Limb (tissue), 2 donors: ENCODE measurements around the gene THRB.

Experiments
- DNase-seq, 2 donors: peaks; one replicate each; pipeline ENCODE4 v3.0.0-alpha.2; 2016; ENCODE audit errors: extremely low spot score in 2 of 2

THRB gene

GRCh38 chr3:24190256-24190655 is 304.4 kb downstream of the THRB start:
- no peak for DNase-seq

DNA sequence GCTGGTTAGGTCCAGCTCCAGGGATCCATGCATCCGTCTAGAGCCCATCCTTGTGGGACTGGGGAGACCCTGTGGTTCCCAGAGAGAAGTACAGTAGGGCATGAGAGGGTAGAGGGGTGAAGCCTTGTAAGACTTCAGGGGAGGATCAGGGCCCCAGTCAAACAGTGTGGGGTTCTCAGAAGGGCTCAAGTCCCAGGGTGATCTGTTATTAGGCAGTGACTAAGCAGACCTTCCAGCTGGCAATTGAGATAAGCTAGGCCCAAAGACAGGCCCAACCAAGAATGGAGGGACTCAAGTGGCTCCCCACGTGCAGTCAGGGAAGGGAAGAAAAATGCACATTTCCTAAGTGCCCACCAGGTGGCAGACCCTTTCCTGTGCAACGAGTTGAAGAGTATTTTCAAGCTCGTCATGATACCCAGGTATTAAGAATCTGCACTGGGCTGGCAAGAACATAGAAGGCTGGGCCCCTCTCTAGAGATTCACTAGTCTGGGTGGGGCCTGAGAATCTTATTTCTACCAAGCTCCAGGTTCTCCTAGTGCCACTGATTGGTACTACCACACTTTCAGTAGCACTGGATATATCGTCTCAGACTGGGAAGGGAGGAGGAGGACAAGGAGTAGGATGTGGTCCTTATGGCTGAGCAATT is 308.8 kb downstream of the THRB start:
- DNase-seq: peak in 1 of 2 donors; percentile 39

GRCh38 chr3:24184528-24185176 is 310.0 kb downstream of the THRB start:
- no peak for DNase-seq

- DNase-seq: no peak
Observed at GRCh38 chr3:24182756-24183155, 311.9 kb downstream of the THRB start.

DNA sequence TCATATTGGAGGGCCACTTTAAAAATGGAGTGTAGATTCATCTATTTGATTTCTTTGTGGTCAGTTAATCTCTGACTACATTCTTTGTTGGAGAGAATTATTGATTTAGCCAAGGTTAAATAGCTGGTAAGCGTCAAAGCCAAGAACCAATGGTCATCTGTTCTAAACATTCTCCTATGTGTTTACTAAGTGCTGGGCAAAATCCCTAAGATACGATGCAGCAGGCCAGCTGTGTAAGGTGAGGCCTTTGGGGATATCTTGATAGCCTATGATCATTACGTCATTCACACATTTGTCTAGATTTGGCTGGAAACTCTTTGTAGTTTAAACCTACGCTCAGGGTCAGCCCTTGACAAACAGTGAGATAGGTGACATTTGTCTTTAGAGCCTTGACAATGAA is 313.4 kb downstream of the THRB start:
- DNase-seq: no peak

- no peak for DNase-seq
Observed at GRCh38 chr3:24180616-24181015, 314.0 kb downstream of the THRB start.

DNA sequence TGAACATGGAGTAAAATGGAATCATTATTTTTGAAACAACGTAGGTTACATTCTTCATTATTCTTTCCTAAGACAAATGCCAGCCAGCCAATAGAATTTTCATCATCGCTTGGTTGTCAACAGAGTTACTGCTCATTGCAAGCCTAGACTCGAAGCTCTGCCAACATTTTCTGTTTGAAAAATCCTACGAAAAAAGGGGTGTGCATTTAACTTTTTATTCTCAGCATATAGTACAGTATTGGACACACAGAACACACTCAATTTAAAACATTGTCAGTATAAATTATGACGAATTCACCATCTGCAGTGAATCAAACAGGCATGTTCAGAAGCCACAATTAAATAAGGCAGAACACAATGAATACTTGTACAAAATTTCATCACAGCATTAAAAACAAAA is 317.4 kb downstream of the THRB start:
- no peak for DNase-seq

- DNase-seq: no peak
Observed at GRCh38 chr3:24174614-24175013, 320.0 kb downstream of the THRB start.

DNA sequence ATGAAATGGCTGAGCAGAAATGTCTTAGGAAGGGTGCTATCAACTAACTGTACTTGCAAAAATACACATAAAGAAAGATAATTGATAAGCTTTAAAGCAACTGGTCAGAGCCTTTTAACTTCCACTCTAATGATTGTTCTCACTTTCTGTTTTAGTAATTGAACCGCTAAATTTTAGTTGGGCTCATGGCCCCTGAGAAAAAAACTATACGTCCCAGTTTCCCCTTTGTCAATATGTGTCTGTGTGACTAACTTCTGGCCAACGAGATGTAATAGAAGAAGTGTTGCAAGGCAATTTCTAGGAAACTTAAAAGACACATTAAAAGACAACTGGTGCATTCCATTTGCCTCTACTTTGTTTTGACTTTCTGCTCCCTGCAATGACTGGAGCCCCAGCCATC is 325.7 kb downstream of the THRB start:
- no peak for DNase-seq

GRCh38 chr3:24167429-24167828 is 327.2 kb downstream of the THRB start:
- no peak for DNase-seq

- DNase-seq: no peak
Observed at GRCh38 chr3:24166515-24166914, 328.1 kb downstream of the THRB start.

DNA sequence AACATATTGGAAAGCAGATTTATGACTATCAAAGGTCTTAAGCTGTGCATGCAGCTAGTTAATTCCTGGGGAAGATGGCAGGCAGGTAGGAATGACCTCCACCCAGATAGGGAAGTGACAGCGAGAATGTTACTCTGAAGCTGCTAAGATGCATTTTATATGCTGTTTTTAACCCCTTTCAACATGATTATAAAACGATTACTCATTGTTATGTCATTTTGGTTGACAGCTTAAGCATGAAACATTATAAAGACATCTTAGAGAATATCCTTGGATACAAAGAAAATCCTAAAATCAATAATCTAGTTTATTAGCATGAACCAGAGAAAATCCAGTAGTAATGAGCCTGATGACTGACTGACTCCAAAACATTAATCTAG is 329.1 kb downstream of the THRB start:
- DNase-seq: no peak

- DNase-seq: no peak
Observed at GRCh38 chr3:24164967-24165602, 329.6 kb downstream of the THRB start.

DNA sequence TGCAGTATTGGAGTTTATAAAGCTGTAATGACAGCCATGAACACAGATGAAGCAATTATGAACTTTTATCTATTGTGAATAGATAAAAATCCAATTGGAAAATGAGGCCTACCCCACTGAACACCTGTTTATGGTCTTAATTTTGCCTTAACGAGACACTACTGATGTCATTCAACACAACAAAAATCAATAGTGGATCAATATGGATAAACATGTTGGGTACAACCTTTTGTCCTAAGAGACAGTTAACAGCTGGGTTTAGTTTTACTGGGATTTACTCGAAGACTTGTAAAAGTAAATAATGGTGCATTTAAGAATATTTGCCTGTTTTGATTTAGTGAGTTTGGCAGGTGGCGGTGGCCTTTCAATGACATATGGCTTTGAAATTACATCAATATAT is 331.7 kb downstream of the THRB start:
- DNase-seq: no peak

DNA sequence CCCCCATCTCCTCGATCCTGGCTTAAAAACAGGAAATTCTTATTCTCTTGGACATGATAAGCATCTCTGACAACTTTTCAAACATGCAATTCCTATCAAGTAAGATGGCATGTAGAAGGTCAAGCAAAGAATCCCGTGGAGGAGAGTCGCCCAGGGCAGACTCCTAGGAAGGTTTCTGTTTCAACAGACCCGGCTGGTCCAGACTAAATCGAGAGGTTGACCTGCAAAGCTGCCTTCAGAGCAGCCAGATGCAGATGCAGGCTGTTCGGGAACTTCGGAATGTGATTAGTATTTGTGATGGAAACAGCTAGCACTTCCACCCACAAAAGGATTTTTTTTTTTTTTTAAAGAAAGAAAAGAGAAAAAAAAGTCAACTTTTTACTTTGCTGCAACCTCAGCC is 332.8 kb downstream of the THRB start:
- no peak for DNase-seq

DNA sequence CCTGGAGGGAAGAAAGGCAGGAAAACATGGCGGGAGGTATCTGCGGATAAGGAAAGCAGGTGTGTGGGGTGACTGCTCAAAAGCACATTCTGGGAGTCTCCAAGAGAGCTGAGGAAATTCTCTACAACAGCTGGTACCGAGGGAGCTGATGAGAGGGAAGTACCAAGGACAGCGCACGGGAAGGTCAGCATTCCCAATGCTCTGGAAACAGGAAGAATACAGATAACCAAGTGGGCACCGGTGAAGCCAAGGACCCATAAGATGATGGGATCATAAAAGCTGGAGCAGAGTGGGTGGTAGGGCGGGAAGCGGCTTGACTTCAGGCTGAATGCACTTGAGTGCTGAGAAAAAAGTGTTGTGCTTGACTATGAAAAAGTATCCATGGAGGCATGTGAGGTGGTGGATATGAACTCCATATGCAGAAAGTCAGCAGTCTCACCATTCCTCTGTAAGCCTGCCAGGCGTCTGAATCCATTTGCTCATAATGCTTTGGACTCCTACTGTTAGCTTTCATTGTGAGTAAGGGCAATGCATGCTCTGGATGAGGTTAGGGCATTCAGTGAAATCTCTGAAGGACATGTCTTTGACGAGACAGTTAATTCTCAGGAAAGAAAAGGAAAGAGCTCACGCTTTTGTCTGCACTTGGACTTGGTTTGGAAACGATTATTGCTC is 334.1 kb downstream of the THRB start:
- DNase-seq: peak; percentile 20 to 41

GRCh38 chr3:24158761-24159454 is 335.7 kb downstream of the THRB start:
- no peak for DNase-seq

- DNase-seq: no peak
Observed at GRCh38 chr3:24157106-24157505, 337.5 kb downstream of the THRB start.

DNA sequence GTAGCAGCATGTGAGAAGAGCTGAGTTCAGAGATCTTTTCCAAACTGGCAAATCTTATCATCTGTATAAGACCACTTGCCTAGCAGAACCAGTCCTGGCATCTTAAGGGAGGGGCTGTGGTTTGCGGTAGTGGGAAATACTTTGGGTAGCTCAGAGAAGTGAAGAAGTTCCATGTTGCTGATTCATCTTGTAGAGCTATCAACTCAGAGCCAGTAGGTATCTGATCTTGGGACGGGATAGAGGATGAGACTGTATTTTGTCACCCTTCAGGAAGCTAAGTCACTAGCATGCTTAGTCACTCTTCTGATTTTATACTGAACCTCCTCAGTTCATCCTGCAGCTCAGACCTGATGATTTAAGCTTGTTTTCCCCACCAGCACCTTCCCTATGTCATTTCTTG is 338.2 kb downstream of the THRB start:
- no peak for DNase-seq

- DNase-seq: no peak
Observed at GRCh38 chr3:24155276-24155675, 339.4 kb downstream of the THRB start.

DNA sequence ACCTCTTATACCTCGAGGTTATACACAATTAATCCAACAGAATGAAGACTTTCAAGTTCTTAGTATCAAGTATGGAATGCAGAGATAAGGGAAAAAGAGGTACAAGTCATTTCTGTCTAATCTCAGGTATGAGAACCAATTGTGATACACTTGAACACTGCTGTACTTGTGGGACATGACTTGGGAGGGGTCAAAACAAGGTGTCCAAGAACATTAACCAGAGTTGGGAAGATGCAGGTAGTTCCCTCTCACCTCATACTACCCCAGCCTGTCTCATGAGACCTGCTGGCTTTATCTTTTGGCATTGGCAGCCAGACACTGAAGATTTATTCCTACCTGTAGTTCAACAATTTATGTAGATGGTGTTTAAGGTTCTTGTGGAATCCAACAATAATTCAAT is 339.9 kb downstream of the THRB start:
- no peak for DNase-seq
